Ovary (tissue), 9 donors: ENCODE data around the gene CD151. TPM values are rescaled to one million over a fixed set of nuclear protein-coding genes. Genes with fewer than 3 reads are reported as not detected.

Experiments
- DNase-seq, 5 donors: peaks; one replicate each; pipeline ENCODE4 v3.0.0-alpha.2; 2019 to 2020
- H3K27ac ChIP-seq, 2 donors: fragments of 200-600 bp; one replicate each; pipeline versions ENCODE4 v1.5.1 to v1.8.0; 2019 to 2022
- H3K27me3 ChIP-seq: fragments of 200-600 bp; one replicate; pipeline ENCODE4 v1.8.0; 2022
- H3K36me3 ChIP-seq: fragments of 200-600 bp; sonication (generic); one replicate; pipeline ENCODE4 v1.5.1; 2019
- H3K4me1 ChIP-seq: one replicate; pipeline ENCODE4 v1.8.1; 2013; ENCODE audit warnings: mild to moderate bottlenecking, moderate library complexity; ENCODE audit not compliant: insufficient read depth
- H3K4me3 ChIP-seq: fragments of 200-600 bp; sonication (generic); one replicate; pipeline ENCODE4 v1.5.1; 2017
- H3K9me3 ChIP-seq, 2 donors: fragments of 200-600 bp in 1 of 2; sonication (generic) in 1 of 2; one replicate each; pipeline versions ENCODE4 v1.5.1 to v1.8.1; 2013 to 2019; ENCODE audit warnings: mild to moderate bottlenecking in 1 of 2, moderate library complexity in 1 of 2
- EP300 ChIP-seq: sonication (generic); formaldehyde crosslinking; IDR thresholded peaks from one replicate; pipeline ENCODE4 v1.6.1; 2017; ENCODE audit warnings: antibody characterized with exemption
- POLR2A ChIP-seq: fragments of 450-650 bp; IDR thresholded peaks from one replicate; pipeline ENCODE4 v1.6.1; 2017; ENCODE audit warnings: antibody characterized with exemption, mild to moderate bottlenecking, moderate library complexity
- WGBS, 3 donors: extraction: QIAGEN DNeasy Blood & Tissue Kit in 1 of 3; methylation state at CpG; one replicate each; pipeline versions ENCODE4 v1.1.5 to v1.1.7; 2013 to 2017; 5-methylcytosine and 5-hydroxymethylcytosine counted together
- intact Hi-C, 4 donors: fragments of 100-400 bp; cut with DNase I; formaldehyde crosslinking; loops; one replicate each; pipeline versions ENCODE4 v1.11.0 to v1.15.1; 2022 to 2023
- polyA plus RNA-seq, 2 donors: library from polyadenylated mRNA; stranded (reverse); fragments of 200-250 nt in 1 of 2; fragments of 350-450 nt in 1 of 2; fragmentation: Illumina TruSeq in 1 of 2; extraction: RNeasy Lipid Tissue Mini Kit (QIAGEN cat#74804) in 1 of 2; gene quantifications; one replicate each; pipeline ENCODE4 v1.2.3, GENCODE V29; 2013 to 2014
- total RNA-seq, 7 donors: library from RNA; depleted of rRNA in 2 of 7; stranded (reverse); fragments of >200 nt in 2 of 7; fragmentation: NEBNext Ultra II Directional in 3 of 7; extraction: Animal tissue kit (Norgen Biotek cat#: 25700) in 3 of 7; gene quantifications; one replicate each; pipeline versions ENCODE4 v1.1.0 to v1.2.4, GENCODE V29; 2016 to 2023
- TF ChIP-seq, protein P1 (sequence below), 3 donors: fragments of 450-650 bp in 2 of 3; fragments of 200-600 bp in 1 of 3; IDR thresholded peaks; one replicate each; pipeline versions ENCODE4 v1.5.1 to v1.8.0; 2016 to 2022; ENCODE audit warnings: antibody characterized with exemption in 3 of 3, mild to moderate bottlenecking in 1 of 3
- donor health status: DM: no; HTN: no; CAD: no; lungs with moderate emphysema.
- donor health status: DM: no; HTN: no; CAD: no.
- donor health status: Bipolar disorder and iron deficiency.
- donor health status: DM: yes; HTN: yes; CAD: no.
- donor health status: DM: no; HTN: no; CAD: no.
- donor health status: DM: yes; HTN: yes; CAD: no.

The CD151 gene
- total and polyA plus RNA-seq, 9 donors: 32.9 to 243 (median 168) TPM

DNA sequence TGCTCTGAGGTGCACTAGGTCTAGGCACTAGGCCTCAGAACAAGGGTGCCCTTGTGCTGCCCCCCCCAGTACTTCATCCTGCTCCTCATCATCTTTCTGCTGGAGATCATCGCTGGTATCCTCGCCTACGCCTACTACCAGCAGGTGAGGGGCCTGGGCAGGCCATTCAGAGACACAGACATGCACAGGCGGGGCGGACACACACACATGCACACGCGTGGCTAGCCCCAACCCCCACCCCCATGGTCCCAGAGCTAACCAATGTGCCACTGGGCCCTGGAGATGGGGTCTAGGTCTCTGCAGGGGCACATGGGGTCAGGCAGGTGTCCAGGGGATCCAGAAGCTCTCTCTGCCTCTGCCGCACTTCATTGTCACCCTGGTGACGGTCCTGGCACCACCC lies 3.9 kb downstream of the CD151 start:
- TF ChIP-seq POLR2A: no peak
- TF ChIP-seq, protein P1, sequence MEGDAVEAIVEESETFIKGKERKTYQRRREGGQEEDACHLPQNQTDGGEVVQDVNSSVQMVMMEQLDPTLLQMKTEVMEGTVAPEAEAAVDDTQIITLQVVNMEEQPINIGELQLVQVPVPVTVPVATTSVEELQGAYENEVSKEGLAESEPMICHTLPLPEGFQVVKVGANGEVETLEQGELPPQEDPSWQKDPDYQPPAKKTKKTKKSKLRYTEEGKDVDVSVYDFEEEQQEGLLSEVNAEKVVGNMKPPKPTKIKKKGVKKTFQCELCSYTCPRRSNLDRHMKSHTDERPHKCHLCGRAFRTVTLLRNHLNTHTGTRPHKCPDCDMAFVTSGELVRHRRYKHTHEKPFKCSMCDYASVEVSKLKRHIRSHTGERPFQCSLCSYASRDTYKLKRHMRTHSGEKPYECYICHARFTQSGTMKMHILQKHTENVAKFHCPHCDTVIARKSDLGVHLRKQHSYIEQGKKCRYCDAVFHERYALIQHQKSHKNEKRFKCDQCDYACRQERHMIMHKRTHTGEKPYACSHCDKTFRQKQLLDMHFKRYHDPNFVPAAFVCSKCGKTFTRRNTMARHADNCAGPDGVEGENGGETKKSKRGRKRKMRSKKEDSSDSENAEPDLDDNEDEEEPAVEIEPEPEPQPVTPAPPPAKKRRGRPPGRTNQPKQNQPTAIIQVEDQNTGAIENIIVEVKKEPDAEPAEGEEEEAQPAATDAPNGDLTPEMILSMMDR (IDR thresholded peaks at IDR 0.05): no peak
- no peak for TF ChIP-seq EP300
- Histone ChIP-seq H3K9me3 (no peaks in the 10 kb centered on the region), H3K4me3 (no peak overlapping the region), H3K36me3 (no peaks in the 10 kb centered on the region), H3K27me3 (no peaks in the 10 kb centered on the region), H3K27ac (no peak overlapping the region), H3K4me1 (peaks cover 23% of the 10 kb centered on the region)
- no peak for DNase-seq
- WGBS, 3 donors: 76 to 92% (median 82%) methylated on average over 8 to 9 of the region's 9 CpGs
- intact Hi-C loops: no loop called here

DNA sequence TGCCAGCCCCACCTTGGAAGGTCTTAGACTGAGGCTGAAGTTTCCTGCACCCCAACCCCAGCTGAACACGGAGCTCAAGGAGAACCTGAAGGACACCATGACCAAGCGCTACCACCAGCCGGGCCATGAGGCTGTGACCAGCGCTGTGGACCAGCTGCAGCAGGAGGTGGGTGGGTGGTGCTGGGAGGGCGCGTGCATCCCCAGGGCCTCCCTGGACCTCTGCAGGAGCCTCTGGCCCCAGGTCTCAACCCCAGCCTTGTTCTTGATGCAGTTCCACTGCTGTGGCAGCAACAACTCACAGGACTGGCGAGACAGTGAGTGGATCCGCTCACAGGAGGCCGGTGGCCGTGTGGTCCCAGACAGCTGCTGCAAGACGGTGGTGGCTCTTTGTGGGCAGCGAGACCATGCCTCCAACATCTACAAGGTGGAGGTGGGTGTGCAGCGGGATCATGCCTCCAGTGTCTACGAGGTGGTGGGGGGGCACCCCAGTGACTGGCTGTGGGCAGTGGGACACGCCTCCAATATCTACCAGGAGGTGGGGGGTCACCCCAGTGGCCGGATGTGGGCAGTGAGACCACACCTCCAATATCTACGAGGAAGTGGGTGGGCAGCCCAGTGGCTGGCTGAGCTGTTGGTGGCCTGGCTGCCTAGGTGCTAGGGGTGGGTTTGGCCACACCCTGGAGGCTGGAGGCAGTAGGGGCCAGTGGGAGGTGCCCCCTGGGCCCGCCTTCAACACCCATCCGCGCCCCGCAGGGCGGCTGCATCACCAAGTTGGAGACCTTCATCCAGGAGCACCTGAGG lies 4.6 kb downstream of the CD151 start:
- Histone ChIP-seq H3K36me3 (no peaks in the 10 kb centered on the region), H3K27ac (no peak overlapping the region), H3K4me3 (no peak overlapping the region), H3K27me3 (no peaks in the 10 kb centered on the region), H3K9me3 (no peaks in the 10 kb centered on the region), H3K4me1 (peaks cover 20% of the 10 kb centered on the region)
- intact Hi-C loops: no loop called here
- 79 to 85% (median 84%) methylated on average over 22 of the region's 22 CpGs for WGBS, 3 donors
- no peak for DNase-seq
- TF ChIP-seq, protein P1 (IDR thresholded peaks at IDR 0.05): no peak
- no peak for TF ChIP-seq POLR2A
- TF ChIP-seq EP300: no peak

DNA sequence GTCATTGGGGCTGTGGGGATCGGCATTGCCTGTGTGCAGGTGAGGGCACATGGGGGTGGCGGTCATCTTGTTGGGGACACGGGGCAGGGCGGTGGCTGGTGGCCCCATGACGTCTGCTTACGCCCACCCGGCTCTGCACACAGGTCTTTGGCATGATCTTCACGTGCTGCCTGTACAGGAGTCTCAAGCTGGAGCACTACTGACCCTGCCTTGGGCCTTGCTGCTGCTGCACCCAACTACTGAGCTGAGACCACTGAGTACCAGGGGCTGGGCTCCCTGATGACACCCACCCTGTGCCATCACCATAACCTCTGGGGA lies 5.2 kb downstream of the CD151 start:
- Histone ChIP-seq H3K4me3 (no peak overlapping the region), H3K27me3 (no peaks in the 10 kb centered on the region), H3K27ac (no peak overlapping the region), H3K9me3 (no peaks in the 10 kb centered on the region), H3K36me3 (no peaks in the 10 kb centered on the region), H3K4me1 (peaks cover 18% of the 10 kb centered on the region)
- intact Hi-C loops: no loop called here
- 69 to 82% (median 71%) methylated on average over 8 of the region's 8 CpGs for WGBS, 3 donors
- no peak for DNase-seq
- no peak for TF ChIP-seq EP300
- TF ChIP-seq POLR2A: no peak
- TF ChIP-seq, protein P1 (IDR thresholded peaks at IDR 0.05): no peak

DNA sequence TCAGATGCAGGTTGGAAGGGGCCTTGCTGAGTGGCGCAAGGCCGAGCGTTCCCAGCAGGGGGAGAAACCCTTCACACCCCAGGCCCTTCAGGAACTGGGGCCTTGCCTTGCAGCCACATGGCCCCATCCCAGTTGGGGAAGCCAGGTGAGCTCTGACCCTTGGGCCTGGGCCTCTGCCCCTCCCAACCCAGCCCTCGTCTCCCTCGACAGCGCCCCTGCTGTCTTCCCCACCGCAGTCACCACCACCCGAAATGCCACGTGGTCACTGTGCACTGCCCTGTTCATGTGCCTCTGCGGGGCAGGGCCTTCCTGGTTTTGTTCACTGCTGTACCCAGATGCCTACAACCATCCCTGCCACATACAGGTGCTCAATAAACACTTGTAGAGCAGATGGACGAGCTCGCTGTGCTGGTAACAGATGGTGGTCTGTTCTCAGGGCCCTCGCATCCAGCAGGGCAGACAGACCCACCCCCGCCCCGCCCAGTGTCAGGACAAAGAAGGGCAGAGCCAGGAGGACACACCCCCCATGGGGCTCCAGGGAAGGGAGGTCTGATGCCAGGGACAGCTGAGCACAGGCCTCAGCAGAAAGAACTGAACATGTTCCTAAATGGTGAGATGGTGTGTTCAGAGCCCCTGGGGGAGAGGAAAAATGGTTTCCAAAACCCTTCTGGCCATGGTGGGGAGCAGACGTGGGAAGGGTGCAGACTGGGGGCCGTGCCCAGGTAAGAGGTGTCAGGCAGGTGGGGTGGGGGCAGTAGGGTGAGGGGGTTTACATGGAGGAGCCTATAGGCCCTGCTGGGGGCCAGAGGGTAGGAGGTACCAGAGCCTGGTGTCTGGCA lies 5.9 kb downstream of the CD151 start:
- DNase-seq: no peak
- Histone ChIP-seq H3K4me3 (no peak overlapping the region), H3K36me3 (no peaks in the 10 kb centered on the region), H3K27me3 (no peaks in the 10 kb centered on the region), H3K27ac (no peak overlapping the region), H3K4me1 (peaks cover 18% of the 10 kb centered on the region), H3K9me3 (no peaks in the 10 kb centered on the region)
- WGBS, 3 donors: 38 to 60% (median 47%) methylated on average over 17 of the region's 17 CpGs
- intact Hi-C loops: no loop called here
- TF ChIP-seq, protein P1 (IDR thresholded peaks at IDR 0.05): no peak
- TF ChIP-seq EP300 (no peak), POLR2A (no peak)
